Neural cell (in vitro differentiated cells): ENCODE measurements around the gene LRRC73. TPM values are rescaled to one million over a fixed set of nuclear protein-coding genes. Genes with fewer than 3 reads are reported as not detected.

ENCODE experiments used
- H2AFZ ChIP-seq: fragments of 200-600, 300-800 bp; sonication (generic), shearing (Covaris generic); 2 replicates; pipeline ENCODE4 v1.6.0; 2014; ENCODE audit warnings: low read depth, mild to moderate bottlenecking, antibody characterized with exemption, low read length, moderate library complexity
- H3F3A ChIP-seq: fragments of 200-600 bp; shearing (Covaris generic); 2 replicates; pipeline ENCODE4 v1.6.1; 2016; ENCODE audit warnings: mild to moderate bottlenecking, moderate library complexity, mixed read lengths, antibody characterized with exemption, low read length; ENCODE audit not compliant: insufficient read depth, poor library complexity, severe bottlenecking
- H3K27ac ChIP-seq: fragments of 200-600, 300-800 bp; sonication (generic), shearing (Covaris generic); 2 replicates; pipeline ENCODE4 v1.5.1; 2014; ENCODE audit warnings: mild to moderate bottlenecking, low read length, moderate library complexity
- H3K27me3 ChIP-seq: fragments of 300-800, 200-600 bp; sonication (generic), shearing (Covaris generic); 2 replicates; pipeline ENCODE4 v1.6.0; 2014; ENCODE audit warnings: mild to moderate bottlenecking, low read depth, low read length, moderate library complexity; ENCODE audit not compliant: insufficient read depth
- H3K36me3 ChIP-seq: fragments of 300-800, 200-600 bp; sonication (generic), shearing (Covaris generic); 2 replicates; pipeline ENCODE4 v1.5.1; 2014; ENCODE audit warnings: mild to moderate bottlenecking, antibody characterized with exemption, low read length, moderate library complexity; ENCODE audit not compliant: insufficient read depth
- H3K4me2 ChIP-seq: fragments of 300-800, 200-600 bp; sonication (generic), shearing (Covaris generic); 2 replicates; pipeline ENCODE4 v1.6.0; 2014; ENCODE audit warnings: mild to moderate bottlenecking, low read length
- H3K4me3 ChIP-seq: fragments of 300-800, 200-600 bp; sonication (generic), shearing (Covaris generic); 2 replicates; pipeline ENCODE4 v1.5.1; 2014; ENCODE audit warnings: mild to moderate bottlenecking, low read length, moderate library complexity
- H3K79me2 ChIP-seq: fragments of 200-600 bp; shearing (Covaris generic); replicated peaks from 2 replicates; pipeline ENCODE4 v1.6.0; 2014; ENCODE audit warnings: mild to moderate bottlenecking, low read length, moderate library complexity; ENCODE audit not compliant: insufficient read depth
- H3K9ac ChIP-seq: fragments of 300-800, 200-600 bp; sonication (generic), shearing (Covaris generic); 2 replicates; pipeline ENCODE4 v1.6.1; 2016; ENCODE audit warnings: mild to moderate bottlenecking, low read length, mixed read lengths
- H3K9me2 ChIP-seq: fragments of 200-600 bp; shearing (Covaris generic); 2 replicates; pipeline ENCODE4 v1.6.1; 2016; ENCODE audit warnings: mild to moderate bottlenecking, low read length, mixed read lengths; ENCODE audit not compliant: insufficient read depth
- H3K9me3 ChIP-seq: fragments of 200-600, 300-800 bp; sonication (generic), shearing (Covaris generic); 2 replicates; pipeline ENCODE4 v1.6.1; 2016; ENCODE audit warnings: mild to moderate bottlenecking, mixed run types, low read length, moderate library complexity, mixed read lengths
- H4K20me1 ChIP-seq: fragments of 200-600 bp; shearing (Covaris generic); 2 replicates; pipeline ENCODE4 v1.6.1; 2016; ENCODE audit warnings: mild to moderate bottlenecking, mixed run types; ENCODE audit not compliant: insufficient read depth
- EP300 ChIP-seq: fragments of 450-650 bp; conservative IDR thresholded peaks from 2 replicates; pipeline ENCODE4 v1.6.1; 2014; ENCODE audit warnings: antibody characterized with exemption, mild to moderate bottlenecking, moderate library complexity; ENCODE audit not compliant: poor library complexity, severe bottlenecking
- EZH2 ChIP-seq: fragments of 200-600, 300-800 bp; shearing (Covaris generic), sonication (generic); IDR thresholded peaks from 2 replicates; pipeline ENCODE4 v1.6.1; 2014; ENCODE audit warnings: antibody characterized with exemption, low read length, borderline replicate concordance, mild to moderate bottlenecking; ENCODE audit not compliant: insufficient read depth, poor library complexity, severe bottlenecking
- MXI1 ChIP-seq: fragments of 450-650 bp; conservative IDR thresholded peaks from 2 replicates; pipeline ENCODE4 v1.6.1; 2014; ENCODE audit warnings: antibody characterized with exemption, mild to moderate bottlenecking; ENCODE audit not compliant: poor library complexity, severe bottlenecking
- POLR2AphosphoS5 ChIP-seq: IDR thresholded peaks from 2 replicates; pipeline ENCODE4 v1.6.1; 2012
- RAD21 ChIP-seq: fragments of 450-650 bp; conservative IDR thresholded peaks from 2 replicates; pipeline ENCODE4 v1.6.1; 2014; ENCODE audit warnings: antibody characterized with exemption, mild to moderate bottlenecking, moderate library complexity
- SMC3 ChIP-seq: fragments of 450-650 bp; conservative IDR thresholded peaks from 2 replicates; pipeline ENCODE4 v1.6.1; 2014; ENCODE audit warnings: antibody characterized with exemption, mild to moderate bottlenecking, moderate library complexity; ENCODE audit not compliant: poor library complexity
- TAF1 ChIP-seq: IDR thresholded peaks from 2 replicates; pipeline ENCODE4 v1.6.1; 2012; ENCODE audit warnings: low read depth
- polyA plus RNA-seq: library from polyadenylated mRNA; depleted of rRNA; stranded (reverse); fragments of >200 nt; gene quantifications from 2 replicates; pipeline ENCODE4 v1.2.3, GENCODE V29; 2014
- TF ChIP-seq, protein P1 (sequence below): IDR thresholded peaks from 2 replicates; pipeline ENCODE4 v1.6.1; 2012; ENCODE audit warnings: borderline replicate concordance
- TF ChIP-seq, protein P2 (sequence below): fragments of 450-650 bp; IDR thresholded peaks from 2 replicates; pipeline ENCODE4 v1.5.1; 2014; ENCODE audit warnings: antibody characterized with exemption, mild to moderate bottlenecking, moderate library complexity; ENCODE audit not compliant: poor library complexity, severe bottlenecking

Gene LRRC73
- polyA plus RNA-seq, 1 donor from 2014 or later, result 4.7 TPM

DNA sequence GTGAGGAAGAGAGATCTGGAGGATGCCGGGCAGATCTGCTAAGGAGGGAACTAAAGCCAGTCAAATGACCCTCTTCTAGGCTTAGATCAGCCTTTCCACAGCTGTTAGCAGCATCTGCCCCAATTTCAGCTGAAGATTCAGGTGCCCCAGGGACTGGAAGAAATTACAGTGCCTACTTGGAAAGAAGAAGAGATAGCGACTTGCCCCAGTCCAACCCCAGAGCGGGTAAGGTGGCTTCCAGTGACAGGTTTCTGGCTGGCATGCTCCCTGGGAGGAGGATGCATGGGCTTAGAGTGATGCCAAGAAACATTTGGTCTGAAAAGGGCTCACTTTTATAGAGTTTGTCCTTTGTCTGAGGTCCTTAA, 32.2 kb downstream of the LRRC73 start:
- H3K9ac ChIP-seq, result peak overlapping the region; percentile 73
- H3K4me3 ChIP-seq, result peak overlapping the region; percentile 82
- H4K20me1 ChIP-seq, result no peaks in the 10 kb centered on the region
- H3K27me3 ChIP-seq, result no peaks in the 10 kb centered on the region
- peak overlapping the region; percentile 99 for H3K4me2 ChIP-seq
- H3F3A ChIP-seq, result no peaks in the 10 kb centered on the region
- peaks cover 30% of the 10 kb centered on the region for H3K79me2 ChIP-seq
- no peaks in the 10 kb centered on the region for H3K9me3 ChIP-seq
- peak overlapping the region; percentile 77 for H3K27ac ChIP-seq
- no peaks in the 10 kb centered on the region for H3K36me3 ChIP-seq
- H3K9me2 ChIP-seq, result no peaks in the 10 kb centered on the region
- H2AFZ ChIP-seq, result peak overlapping the region; percentile 87
- no peak for TF ChIP-seq SMC3
- no peak for TF ChIP-seq POLR2AphosphoS5
- TF ChIP-seq, protein P1, sequence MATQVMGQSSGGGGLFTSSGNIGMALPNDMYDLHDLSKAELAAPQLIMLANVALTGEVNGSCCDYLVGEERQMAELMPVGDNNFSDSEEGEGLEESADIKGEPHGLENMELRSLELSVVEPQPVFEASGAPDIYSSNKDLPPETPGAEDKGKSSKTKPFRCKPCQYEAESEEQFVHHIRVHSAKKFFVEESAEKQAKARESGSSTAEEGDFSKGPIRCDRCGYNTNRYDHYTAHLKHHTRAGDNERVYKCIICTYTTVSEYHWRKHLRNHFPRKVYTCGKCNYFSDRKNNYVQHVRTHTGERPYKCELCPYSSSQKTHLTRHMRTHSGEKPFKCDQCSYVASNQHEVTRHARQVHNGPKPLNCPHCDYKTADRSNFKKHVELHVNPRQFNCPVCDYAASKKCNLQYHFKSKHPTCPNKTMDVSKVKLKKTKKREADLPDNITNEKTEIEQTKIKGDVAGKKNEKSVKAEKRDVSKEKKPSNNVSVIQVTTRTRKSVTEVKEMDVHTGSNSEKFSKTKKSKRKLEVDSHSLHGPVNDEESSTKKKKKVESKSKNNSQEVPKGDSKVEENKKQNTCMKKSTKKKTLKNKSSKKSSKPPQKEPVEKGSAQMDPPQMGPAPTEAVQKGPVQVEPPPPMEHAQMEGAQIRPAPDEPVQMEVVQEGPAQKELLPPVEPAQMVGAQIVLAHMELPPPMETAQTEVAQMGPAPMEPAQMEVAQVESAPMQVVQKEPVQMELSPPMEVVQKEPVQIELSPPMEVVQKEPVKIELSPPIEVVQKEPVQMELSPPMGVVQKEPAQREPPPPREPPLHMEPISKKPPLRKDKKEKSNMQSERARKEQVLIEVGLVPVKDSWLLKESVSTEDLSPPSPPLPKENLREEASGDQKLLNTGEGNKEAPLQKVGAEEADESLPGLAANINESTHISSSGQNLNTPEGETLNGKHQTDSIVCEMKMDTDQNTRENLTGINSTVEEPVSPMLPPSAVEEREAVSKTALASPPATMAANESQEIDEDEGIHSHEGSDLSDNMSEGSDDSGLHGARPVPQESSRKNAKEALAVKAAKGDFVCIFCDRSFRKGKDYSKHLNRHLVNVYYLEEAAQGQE, result no peak
- TF ChIP-seq RAD21, result no peak
- TF ChIP-seq, protein P2, sequence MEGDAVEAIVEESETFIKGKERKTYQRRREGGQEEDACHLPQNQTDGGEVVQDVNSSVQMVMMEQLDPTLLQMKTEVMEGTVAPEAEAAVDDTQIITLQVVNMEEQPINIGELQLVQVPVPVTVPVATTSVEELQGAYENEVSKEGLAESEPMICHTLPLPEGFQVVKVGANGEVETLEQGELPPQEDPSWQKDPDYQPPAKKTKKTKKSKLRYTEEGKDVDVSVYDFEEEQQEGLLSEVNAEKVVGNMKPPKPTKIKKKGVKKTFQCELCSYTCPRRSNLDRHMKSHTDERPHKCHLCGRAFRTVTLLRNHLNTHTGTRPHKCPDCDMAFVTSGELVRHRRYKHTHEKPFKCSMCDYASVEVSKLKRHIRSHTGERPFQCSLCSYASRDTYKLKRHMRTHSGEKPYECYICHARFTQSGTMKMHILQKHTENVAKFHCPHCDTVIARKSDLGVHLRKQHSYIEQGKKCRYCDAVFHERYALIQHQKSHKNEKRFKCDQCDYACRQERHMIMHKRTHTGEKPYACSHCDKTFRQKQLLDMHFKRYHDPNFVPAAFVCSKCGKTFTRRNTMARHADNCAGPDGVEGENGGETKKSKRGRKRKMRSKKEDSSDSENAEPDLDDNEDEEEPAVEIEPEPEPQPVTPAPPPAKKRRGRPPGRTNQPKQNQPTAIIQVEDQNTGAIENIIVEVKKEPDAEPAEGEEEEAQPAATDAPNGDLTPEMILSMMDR, result no peak

DNA sequence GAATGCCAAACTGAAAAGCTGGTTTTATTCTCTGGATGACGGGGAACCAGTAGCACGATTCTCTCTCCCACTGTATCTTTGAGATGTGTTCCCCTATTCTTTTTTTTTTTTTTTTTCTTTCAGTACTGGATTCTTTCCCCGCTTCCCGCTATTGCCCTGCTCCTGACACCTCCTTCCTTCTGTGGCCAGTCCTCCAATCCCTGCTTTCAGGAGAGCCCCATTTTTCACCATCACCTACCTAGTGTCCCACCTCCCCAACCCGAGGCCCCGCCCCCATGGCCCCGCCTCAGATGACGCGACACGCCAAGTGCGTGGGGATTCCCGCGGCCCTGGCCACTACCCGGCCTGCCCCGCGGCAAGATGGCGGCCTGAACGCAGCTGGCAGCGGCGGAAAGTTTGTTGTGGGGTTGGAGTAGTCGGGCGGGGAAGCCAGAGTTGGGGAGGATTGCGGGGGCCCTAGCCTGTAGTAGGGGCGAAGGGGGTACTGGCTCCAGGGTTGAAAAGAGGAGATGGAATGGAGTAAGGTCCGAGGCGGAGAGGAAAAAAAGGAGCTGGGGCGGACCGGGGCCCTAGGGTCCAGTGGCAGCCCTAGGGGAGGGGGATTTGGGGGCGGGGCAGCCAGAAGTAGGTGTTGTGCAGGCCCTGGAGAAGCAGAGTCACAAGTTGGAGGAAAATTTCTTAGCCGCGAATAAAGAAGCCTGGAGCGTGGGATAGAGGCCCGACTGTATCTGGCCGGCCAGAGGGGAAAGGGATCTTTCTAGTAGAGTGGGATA, 32.7 kb downstream of the LRRC73 start, which contains the start of gene TJAP1:
TSS of gene TJAP1 (plus strand) at position 336 of the 773 bp plus-strand sequence. CDS start 21,432 bp downstream, outside the sequence.
- no peaks in the 10 kb centered on the region for H4K20me1 ChIP-seq
- H3F3A ChIP-seq, result no peaks in the 10 kb centered on the region
- peak within 1 kb of the TSS; percentile 73 for H3K9ac ChIP-seq
- H3K27me3 ChIP-seq, result no peaks in the 10 kb centered on the region
- H2AFZ ChIP-seq, result peak within 1 kb of the TSS; percentile 87
- no peak for TF ChIP-seq EP300
- TF ChIP-seq EZH2, result no peak
- TF ChIP-seq POLR2AphosphoS5, result peak; percentile 89
- TF ChIP-seq, protein P1, result peak; percentile 75
- peak; percentile 64 for TF ChIP-seq MXI1
- TF ChIP-seq SMC3, result no peak
- TF ChIP-seq TAF1, result peak; percentile 57
- TF ChIP-seq, protein P2, result no peak
- TF ChIP-seq RAD21, result no peak
- H3K79me2 ChIP-seq, result peaks cover 30% of the 10 kb centered on the region
- H3K9me3 ChIP-seq, result no peaks in the 10 kb centered on the region
- peak within 1 kb of the TSS; percentile 99 for H3K4me2 ChIP-seq
- peak within 1 kb of the TSS; percentile 77 for H3K27ac ChIP-seq
- no peaks in the 10 kb centered on the region for H3K9me2 ChIP-seq
- no peaks in the 10 kb centered on the region for H3K36me3 ChIP-seq
- peak within 1 kb of the TSS; percentile 82 for H3K4me3 ChIP-seq
